Measurements from ENCODE around the gene RANGAP1. TPM values are rescaled to one million over a fixed set of nuclear protein-coding genes. Genes with fewer than 3 reads are reported as not detected.
"Not testable (repeated sequence)": the region's sequence is repeated elsewhere in the genome, so short reads cannot be mapped to it uniquely, and the experiment has no call there.

Gene RANGAP1
- total and polyA plus RNA-seq, 3 donors from 2014 or later, result 212 to 319 (median 277) TPM

- Histone ChIP-seq H3K9me3 (no peaks in the 10 kb centered on the region), H3K4me3 (no peak overlapping the region), H3K36me3 (ENCODE audit: low read depth, missing control alignments) (no peaks in the 10 kb centered on the region), H3K4me1 (no peaks in the 10 kb centered on the region), H3K27me3 (no peaks in the 10 kb centered on the region), H3K27ac (no peak overlapping the region)
- DNase-seq, result no peak
- WGBS, 2 donors, result 81 to 91% methylated on average over 10 to 15 of the region's 15 CpGs
- intact Hi-C loops (cut with DNase I; ENCODE audit: low total_unique reads), result no loop called here
- no peak for TF ChIP-seq POLR2A (IDR thresholded peaks at IDR 0.05)
- TF ChIP-seq, protein P1, sequence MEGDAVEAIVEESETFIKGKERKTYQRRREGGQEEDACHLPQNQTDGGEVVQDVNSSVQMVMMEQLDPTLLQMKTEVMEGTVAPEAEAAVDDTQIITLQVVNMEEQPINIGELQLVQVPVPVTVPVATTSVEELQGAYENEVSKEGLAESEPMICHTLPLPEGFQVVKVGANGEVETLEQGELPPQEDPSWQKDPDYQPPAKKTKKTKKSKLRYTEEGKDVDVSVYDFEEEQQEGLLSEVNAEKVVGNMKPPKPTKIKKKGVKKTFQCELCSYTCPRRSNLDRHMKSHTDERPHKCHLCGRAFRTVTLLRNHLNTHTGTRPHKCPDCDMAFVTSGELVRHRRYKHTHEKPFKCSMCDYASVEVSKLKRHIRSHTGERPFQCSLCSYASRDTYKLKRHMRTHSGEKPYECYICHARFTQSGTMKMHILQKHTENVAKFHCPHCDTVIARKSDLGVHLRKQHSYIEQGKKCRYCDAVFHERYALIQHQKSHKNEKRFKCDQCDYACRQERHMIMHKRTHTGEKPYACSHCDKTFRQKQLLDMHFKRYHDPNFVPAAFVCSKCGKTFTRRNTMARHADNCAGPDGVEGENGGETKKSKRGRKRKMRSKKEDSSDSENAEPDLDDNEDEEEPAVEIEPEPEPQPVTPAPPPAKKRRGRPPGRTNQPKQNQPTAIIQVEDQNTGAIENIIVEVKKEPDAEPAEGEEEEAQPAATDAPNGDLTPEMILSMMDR (IDR thresholded peaks at IDR 0.05), result no peak
Measured at GRCh38 chr22:41262250-41262765, 23.7 kb downstream of the RANGAP1 start.

DNA sequence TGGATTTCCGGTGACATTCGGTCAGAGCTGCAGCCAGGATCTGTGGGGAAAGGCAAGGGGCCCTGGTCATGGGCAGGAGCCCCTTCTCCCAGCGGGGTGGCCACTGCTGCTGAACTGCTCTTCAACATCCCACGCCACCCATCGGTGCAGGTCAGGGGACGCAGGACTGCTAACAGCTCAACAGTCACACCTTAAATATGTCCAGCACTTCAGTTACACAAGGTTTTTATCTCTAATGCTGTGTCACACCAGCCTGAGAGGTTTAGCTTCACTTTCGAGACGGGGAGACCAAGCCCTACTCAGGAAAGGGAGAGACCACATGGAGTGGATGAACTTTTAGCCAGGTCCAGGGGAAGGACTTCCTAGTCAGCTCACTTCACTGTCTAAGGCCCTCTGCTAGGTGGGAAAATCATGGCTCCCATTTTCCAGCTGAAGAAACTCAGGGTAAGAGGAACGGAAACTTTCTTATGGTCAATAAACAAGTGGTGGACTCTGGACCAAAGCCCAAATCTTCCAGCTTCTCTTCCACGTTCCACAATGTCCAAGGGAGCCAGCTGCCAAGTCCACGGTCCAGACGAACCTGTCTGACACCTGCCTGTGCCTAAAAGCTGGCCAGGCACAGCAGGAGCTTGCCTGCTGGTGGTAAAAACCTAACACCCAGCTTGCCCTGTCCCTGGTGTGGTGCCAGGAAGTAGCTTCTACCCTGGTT, 24.3 kb downstream of the RANGAP1 start:
- no peak for DNase-seq
- TF ChIP-seq POLR2A (IDR thresholded peaks at IDR 0.05), result no peak
- TF ChIP-seq, protein P1 (IDR thresholded peaks at IDR 0.05), result no peak
- Histone ChIP-seq H3K4me3 (no peak overlapping the region), H3K36me3 (ENCODE audit: low read depth, missing control alignments) (no peaks in the 10 kb centered on the region), H3K27me3 (no peaks in the 10 kb centered on the region), H3K4me1 (no peaks in the 10 kb centered on the region), H3K9me3 (no peaks in the 10 kb centered on the region), H3K27ac (no peak overlapping the region)
- intact Hi-C loops (cut with DNase I; ENCODE audit: low total_unique reads), result no loop called here
- WGBS, 2 donors, result 76 to 80% methylated on average over 6 to 12 of the region's 12 CpGs

DNA sequence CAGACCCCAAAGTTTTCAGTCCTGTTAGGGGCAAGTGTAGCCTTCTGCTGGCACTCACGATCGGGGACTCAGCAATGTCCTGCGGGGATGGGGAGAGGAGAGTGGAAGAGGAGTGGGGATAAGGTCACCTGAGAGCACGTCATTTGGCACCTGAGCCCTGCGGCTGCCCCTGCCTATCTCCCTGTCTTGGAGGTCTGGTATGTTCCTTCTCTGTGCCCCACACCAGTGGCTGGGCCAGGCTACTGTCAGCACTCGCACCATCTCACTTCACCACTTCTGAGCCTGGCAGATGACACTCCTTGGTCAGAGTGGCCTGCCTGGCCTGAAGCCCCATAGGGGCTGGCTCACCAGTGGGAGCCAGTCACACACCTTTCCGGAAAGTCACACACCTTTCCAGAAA, 25.1 kb downstream of the RANGAP1 start:
- no peak overlapping the region for H3K4me3 ChIP-seq
- no peaks in the 10 kb centered on the region for H3K36me3 ChIP-seq (ENCODE audit: low read depth, missing control alignments)
- no peak overlapping the region for H3K27ac ChIP-seq
- H3K9me3 ChIP-seq, result no peaks in the 10 kb centered on the region
- intact Hi-C loops (cut with DNase I; ENCODE audit: low total_unique reads), result no loop called here
- no peak for DNase-seq
- WGBS, 2 donors, result 93 to 96% methylated on average over 6 to 7 of the region's 7 CpGs
- H3K27me3 ChIP-seq, result no peaks in the 10 kb centered on the region
- TF ChIP-seq, protein P1 (IDR thresholded peaks at IDR 0.05), result no peak
- TF ChIP-seq POLR2A (IDR thresholded peaks at IDR 0.05), result no peak
- no peaks in the 10 kb centered on the region for H3K4me1 ChIP-seq

DNA sequence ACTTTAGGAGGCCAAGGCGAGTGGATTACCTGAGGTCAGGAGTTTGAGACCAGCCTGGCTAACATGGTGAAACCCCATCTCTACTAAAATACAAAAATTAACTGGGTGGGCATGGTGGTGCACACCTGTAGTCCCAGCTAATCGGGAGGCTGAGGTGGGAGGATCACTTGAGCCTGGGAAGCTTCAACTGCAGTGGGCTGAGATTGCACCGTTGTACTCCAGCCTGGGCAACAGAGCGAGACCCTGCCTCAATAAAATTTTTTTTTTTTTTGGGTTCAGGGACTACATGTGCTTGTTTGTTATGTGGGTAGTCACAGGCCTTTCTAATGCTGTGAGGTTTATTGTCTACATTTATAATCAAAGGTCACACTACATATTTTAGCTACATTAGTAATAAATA, 26.2 kb downstream of the RANGAP1 start:
- H3K36me3 ChIP-seq (ENCODE audit: low read depth, missing control alignments); H3K9me3 ChIP-seq; intact Hi-C loops (cut with DNase I; ENCODE audit: low total_unique reads); H3K4me3 ChIP-seq; H3K27me3 ChIP-seq; DNase-seq; H3K4me1 ChIP-seq; H3K27ac ChIP-seq: not testable (repeated sequence)
- WGBS, 2 donors, result 94 to 95% methylated on average over 4 of the region's 4 CpGs

- Histone ChIP-seq H3K4me1 (no peaks in the 10 kb centered on the region), H3K27ac (no peak overlapping the region), H3K9me3 (no peaks in the 10 kb centered on the region), H3K36me3 (ENCODE audit: low read depth, missing control alignments) (no peaks in the 10 kb centered on the region), H3K27me3 (no peaks in the 10 kb centered on the region), H3K4me3 (no peak overlapping the region)
- WGBS, 2 donors, result 94 to 97% methylated on average over 3 to 11 of the region's 11 CpGs
- TF ChIP-seq, protein P1 (IDR thresholded peaks at IDR 0.05), result no peak
- TF ChIP-seq POLR2A (IDR thresholded peaks at IDR 0.05), result no peak
- DNase-seq, result no peak
- intact Hi-C loops (cut with DNase I; ENCODE audit: low total_unique reads), result no loop called here
Measured at GRCh38 chr22:41257696-41258095, 28.3 kb downstream of the RANGAP1 start.
